GM12874 (cell line): ENCODE measurements around the gene SLC25A30.

ENCODE experiments used
- CTCF ChIP-seq: IDR thresholded peaks from 2 replicates; pipeline ENCODE4 v1.5.1; 2011; ENCODE audit warnings: low read depth, mild to moderate bottlenecking, control low read depth, low read length, moderate library complexity; ENCODE audit not compliant: insufficient read depth

The SLC25A30 gene

GRCh38 chr13:45411221-45411620, 7.0 kb downstream of the SLC25A30 start:
- no peak for TF ChIP-seq CTCF

GRCh38 chr13:45410466-45410865, 7.7 kb downstream of the SLC25A30 start:
- TF ChIP-seq CTCF = no peak

GRCh38 chr13:45410001-45410400, 8.2 kb downstream of the SLC25A30 start:
- TF ChIP-seq CTCF = no peak

- TF ChIP-seq CTCF = no peak
Observed at GRCh38 chr13:45406421-45406820, 11.8 kb downstream of the SLC25A30 start.

GRCh38 chr13:45403081-45403480, 15.1 kb downstream of the SLC25A30 start:
- no peak for TF ChIP-seq CTCF

GRCh38 chr13:45402641-45403040, 15.5 kb downstream of the SLC25A30 start:
- no peak for TF ChIP-seq CTCF

- no peak for TF ChIP-seq CTCF
Observed at GRCh38 chr13:45401314-45401713, 16.9 kb downstream of the SLC25A30 start.

- no peak for TF ChIP-seq CTCF
Observed at GRCh38 chr13:45398877-45399276, 19.3 kb downstream of the SLC25A30 start.
